IMR-90 (cell line): Measurements from ENCODE around the gene PRKAG2. TPM values are rescaled to one million over a fixed set of nuclear protein-coding genes. Genes with fewer than 3 reads are reported as not detected.

Experiments used
- ATAC-seq: fragments of 200-7000 bp; cut with Tn5 transposase; 2 replicates; pipeline ENCODE4 v1.9.1; 2020; ENCODE audit warnings: low read depth, mild to moderate bottlenecking, moderate library complexity
- BruUV-seq: library from RNA; stranded (reverse); fragments of 400-500 nt; replicated peaks from 2 replicates; lab custom pipeline; 2021; lab: Mats Ljungman, UMichigan
- CTCF ChIA-PET: fragments of 300-600 bp; formaldehyde crosslinking; extraction: SDS; loops from one replicate; lab custom pipeline; 2021; ENCODE audit warnings: antibody characterized with exemption; lab: Yijun Ruan, JAX
- POLR2A ChIA-PET: fragments of 300-600 bp; sonication (Branson Sonifier 250); formaldehyde crosslinking; loops from one replicate; lab custom pipeline; 2022; ENCODE audit warnings: antibody characterized with exemption; ENCODE audit not compliant: unreplicated experiment; lab: Charles Lee
- DNase-seq: peaks from one replicate; pipeline ENCODE4 v3.0.0; 2013
- H2AFZ ChIP-seq: replicated peaks from 2 replicates; pipeline ENCODE3; 2013; ENCODE audit warnings: low read length, mild to moderate bottlenecking; ENCODE audit not compliant: poor library complexity
- H2AK5ac ChIP-seq: 2 replicates; pipeline ENCODE4 v1.6.1; 2013; ENCODE audit warnings: low read depth, low read length, inconsistent platforms
- H2AK9ac ChIP-seq: replicated peaks from 2 replicates; pipeline ENCODE3; 2013; ENCODE audit warnings: mild to moderate bottlenecking, low read depth, low read length, moderate library complexity; ENCODE audit not compliant: poor library complexity
- H2BK120ac ChIP-seq: 2 replicates; pipeline ENCODE4 v1.6.1; 2013; ENCODE audit warnings: low read depth, low read length, inconsistent platforms
- H2BK15ac ChIP-seq: 3 replicates; pipeline ENCODE4 v1.6.1; 2013; ENCODE audit warnings: low read depth, low read length, inconsistent platforms
- H2BK20ac ChIP-seq: 2 replicates; pipeline ENCODE4 v1.6.1; 2013; ENCODE audit warnings: low read depth, mild to moderate bottlenecking, inconsistent platforms, low read length, moderate library complexity
- H2BK5ac ChIP-seq: 2 replicates; pipeline ENCODE4 v1.6.1; 2013; ENCODE audit warnings: mild to moderate bottlenecking, low read depth, low read length, inconsistent platforms; ENCODE audit not compliant: poor library complexity, severe bottlenecking
- H3K14ac ChIP-seq: replicated peaks from 2 replicates; pipeline ENCODE4 v1.6.1; 2013; ENCODE audit warnings: low read depth, low read length, inconsistent platforms
- H3K18ac ChIP-seq: 2 replicates; pipeline ENCODE4 v1.6.1; 2013; ENCODE audit warnings: low read depth, low read length, control low read depth
- H3K23ac ChIP-seq: 2 replicates; pipeline ENCODE4 v1.6.1; 2013; ENCODE audit warnings: low read depth, low read length, inconsistent platforms
- H3K27ac ChIP-seq: 2 replicates; pipeline ENCODE4 v1.5.1; 2013; ENCODE audit warnings: mild to moderate bottlenecking, control low read depth, low read length; ENCODE audit not compliant: insufficient read depth
- H3K27me3 ChIP-seq: 2 replicates; pipeline ENCODE4 v1.6.1; 2013; ENCODE audit warnings: low read length; ENCODE audit not compliant: control insufficient read depth, insufficient read depth
- H3K36me3 ChIP-seq: 2 replicates; pipeline ENCODE4 v1.6.1; 2013; ENCODE audit warnings: low read length, mixed read lengths; ENCODE audit not compliant: control insufficient read depth, insufficient read depth
- H3K4ac ChIP-seq: 2 replicates; pipeline ENCODE4 v1.6.1; 2013; ENCODE audit warnings: low read depth, low read length, inconsistent platforms
- H3K4me1 ChIP-seq: 2 replicates; pipeline ENCODE4 v1.6.1; 2013; ENCODE audit warnings: low read length, mixed read lengths; ENCODE audit not compliant: control insufficient read depth, insufficient read depth
- H3K4me2 ChIP-seq: 2 replicates; pipeline ENCODE4 v1.6.1; 2013; ENCODE audit warnings: low read depth, mild to moderate bottlenecking, control low read depth, low read length, moderate library complexity
- H3K4me3 ChIP-seq: 2 replicates; pipeline ENCODE4 v1.5.1; 2013; ENCODE audit warnings: low read depth, mild to moderate bottlenecking, control low read depth, low read length, moderate library complexity; ENCODE audit not compliant: insufficient read depth
- H3K56ac ChIP-seq: 2 replicates; pipeline ENCODE4 v1.6.1; 2013; ENCODE audit warnings: low read length, inconsistent platforms; ENCODE audit not compliant: insufficient read depth; ENCODE audit errors: extremely low read depth
- H3K79me1 ChIP-seq, 2 experiments: 2 replicates each; pipeline ENCODE4 v1.6.1; 2013; ENCODE audit warnings: low read length in 2 of 2, inconsistent platforms in 1 of 2, low read depth in 1 of 2
- H3K9ac ChIP-seq: 2 replicates; pipeline ENCODE4 v1.6.1; 2013; ENCODE audit warnings: low read depth, low read length, control low read depth
- H3K9me1 ChIP-seq: 2 replicates; pipeline ENCODE4 v1.6.1; 2013; ENCODE audit warnings: low read length, inconsistent platforms; ENCODE audit not compliant: insufficient read depth
- H3K9me3 ChIP-seq: 2 replicates; pipeline ENCODE4 v1.6.1; 2013; ENCODE audit warnings: low read length; ENCODE audit not compliant: control insufficient read depth, insufficient read depth
- H4K20me1 ChIP-seq: 2 replicates; pipeline ENCODE4 v1.6.1; 2013; ENCODE audit warnings: low read length, inconsistent platforms; ENCODE audit not compliant: insufficient read depth
- H4K5ac ChIP-seq: 2 replicates; pipeline ENCODE4 v1.6.1; 2013; ENCODE audit warnings: mild to moderate bottlenecking, low read depth, low read length, control low read depth
- H4K8ac ChIP-seq, 2 experiments: 2 replicates each; pipeline ENCODE4 v1.6.1; 2013; ENCODE audit warnings: low read depth in 2 of 2, low read length in 2 of 2, control low read depth in 1 of 2, inconsistent platforms in 1 of 2
- H4K91ac ChIP-seq: 2 replicates; pipeline ENCODE4 v1.6.1; 2013; ENCODE audit warnings: low read depth, low read length, inconsistent platforms; ENCODE audit not compliant: insufficient read depth
- BHLHE40 ChIP-seq: fragments of 150-350 bp; IDR thresholded peaks from 2 replicates; pipeline ENCODE4 v1.6.1; 2016; ENCODE audit warnings: mild to moderate bottlenecking, low read depth, low read length
- CEBPB ChIP-seq: IDR thresholded peaks from 2 replicates; pipeline ENCODE4 v1.6.1; 2012; ENCODE audit warnings: low read depth, low read length, improper control_type of control experiment
- CTCF ChIP-seq: conservative IDR thresholded peaks from 2 replicates; pipeline ENCODE4 v1.5.1; 2012; ENCODE audit warnings: mild to moderate bottlenecking, low read depth, low read length, improper control_type of control experiment
- FOS ChIP-seq: fragments of 150-350 bp; IDR thresholded peaks from 2 replicates; pipeline ENCODE4 v1.6.1; 2016; ENCODE audit warnings: low read depth, low read length
- MAFK ChIP-seq: IDR thresholded peaks from 2 replicates; pipeline ENCODE4 v1.6.1; 2012; ENCODE audit warnings: low read depth, low read length, improper control_type of control experiment
- MAZ ChIP-seq: IDR thresholded peaks from 2 replicates; pipeline ENCODE4 v1.6.1; 2012; ENCODE audit warnings: low read depth, mild to moderate bottlenecking, low read length, improper control_type of control experiment, moderate library complexity, borderline replicate concordance
- MXI1 ChIP-seq: IDR thresholded peaks from 2 replicates; pipeline ENCODE4 v1.6.1; 2012; ENCODE audit warnings: low read depth, mild to moderate bottlenecking, low read length, moderate library complexity, borderline replicate concordance
- NFE2L2 ChIP-seq: fragments of 150-350 bp; IDR thresholded peaks from 2 replicates; pipeline ENCODE4 v1.6.1; 2016; ENCODE audit warnings: low read depth, mild to moderate bottlenecking, low read length
- RAD21 ChIP-seq: IDR thresholded peaks from 2 replicates; pipeline ENCODE4 v1.6.1; 2012; ENCODE audit warnings: low read length, improper control_type of control experiment
- RFX5 ChIP-seq: IDR thresholded peaks from 2 replicates; pipeline ENCODE4 v1.8.0; 2012; ENCODE audit warnings: low read depth, mild to moderate bottlenecking, low read length, moderate library complexity
- SMC3 ChIP-seq: fragments of 150-350 bp; IDR thresholded peaks from 2 replicates; pipeline ENCODE4 v1.6.1; 2016; ENCODE audit warnings: low read depth, mild to moderate bottlenecking, antibody characterized with exemption, low read length, moderate library complexity
- WGBS, 2 experiments: methylation state at CpG; one replicate each; pipeline versions ENCODE4 v1.1.5 to v1.1.7; 2013; ENCODE audit warnings: missing lambda C conversion rate in 2 of 2; ENCODE audit not compliant: insufficient read length in 1 of 2; ENCODE audit errors: extremely low coverage in 2 of 2; 5-methylcytosine and 5-hydroxymethylcytosine counted together
- dilution Hi-C: fragments of 300-500 bp; cut with HindIII; formaldehyde crosslinking; loops from one replicate; pipeline ENCODE4 v1.14.3; 2018; ENCODE audit warnings: low sequenced_read_pairs; ENCODE audit not compliant: unreplicated experiment
- in situ Hi-C: fragments of 300-500 bp; cut with MboI; formaldehyde crosslinking; loops from 3 replicates; pipeline ENCODE4 v1.14.3; 2019; ENCODE audit warnings: low sequenced_read_pairs, inconsistent platforms, mixed read lengths
- intact Hi-C: fragments of 100-400 bp; cut with micrococcal nuclease; formaldehyde crosslinking; loops from 2 replicates; pipeline ENCODE4 v1.10.0; 2022
- polyA plus RNA-seq, 3 experiments: library from polyadenylated mRNA; depleted of rRNA; stranded (reverse); fragments of >200 nt; gene quantifications; 2 replicates each; pipeline ENCODE4 v1.2.3, GENCODE V29; 2012; ENCODE audit warnings: low replicate concordance in 1 of 3
- total RNA-seq: library from RNA; depleted of rRNA; stranded (reverse); fragments of >200 nt; gene quantifications from 2 replicates; pipeline ENCODE4 v1.2.3, GENCODE V29; 2012

Gene PRKAG2
- total and polyA plus RNA-seq, 2 of the 4 experiments (the other 2 are of a cell fraction), result 15.4 to 21.6 TPM

- Histone ChIP-seq H3K18ac (no peak overlapping the region), H4K8ac (no peak overlapping the region), H3K79me1 (no peaks in the 10 kb centered on the region), H3K36me3 (no peaks in the 10 kb centered on the region), H3K27ac (no peak overlapping the region), H3K27me3 (no peaks in the 10 kb centered on the region), H2BK15ac (no peak overlapping the region), H3K14ac (no peak overlapping the region), H3K4me2 (no peak overlapping the region), H3K4ac (no peak overlapping the region), H2AK9ac (no peak overlapping the region), H4K20me1 (no peaks in the 10 kb centered on the region), H3K9me1 (no peaks in the 10 kb centered on the region), H3K56ac (no peak overlapping the region), H2BK20ac (no peak overlapping the region), H4K5ac (no peak overlapping the region), H3K4me1 (no peaks in the 10 kb centered on the region), H2BK120ac (no peak overlapping the region), H3K9me3 (peaks cover 5% of the 10 kb centered on the region; the same call in 1 of the 2 replicates), H2AFZ (no peak overlapping the region), H3K9ac (no peak overlapping the region), H2AK5ac (no peak overlapping the region), H3K23ac (no peak overlapping the region), H2BK5ac (no peak overlapping the region), H3K4me3 (no peak overlapping the region), H4K91ac (no peak overlapping the region)
- ATAC-seq (no peak; the same call in 1 of the 2 replicates), DNase-seq (no peak)
- WGBS, 2 experiments, result no CpG with 5 or more reads among the region's 6 CpGs
- intact Hi-C loops, result no loop called here
- ChIA-PET CTCF (interaction anchor here (1.2 kb wide), 1 partner anchor 86 kb away, joined by 4 read pairs; no protein-coding TSS in a partner anchor), POLR2A (no interaction called here)
- in situ Hi-C loops, result no loop called here
- TF ChIP-seq FOS, result no peak
- no peak for TF ChIP-seq MXI1
- TF ChIP-seq RFX5, result no peak
- no peak for TF ChIP-seq CEBPB
- TF ChIP-seq SMC3, result no peak
- TF ChIP-seq BHLHE40, result no peak
- TF ChIP-seq CTCF, result no peak
- no peak for TF ChIP-seq NFE2L2
- TF ChIP-seq MAFK, result no peak
- TF ChIP-seq RAD21, result no peak
- no peak for TF ChIP-seq MAZ
- dilution Hi-C loops, result no loop called here
- BruUV-seq, result no TSS peak
Measured at GRCh38 chr7:151717918-151718317, 159.0 kb downstream of the PRKAG2 start.
